ENCODE data around the gene CDIP1. TPM values are rescaled to one million over a fixed set of nuclear protein-coding genes. Genes with fewer than 3 reads are reported as not detected.

Gene CDIP1
- total RNA-seq, 6 experiments from 2014 or later, result 5.0 to 8.3 (median 6.4) TPM

DNA sequence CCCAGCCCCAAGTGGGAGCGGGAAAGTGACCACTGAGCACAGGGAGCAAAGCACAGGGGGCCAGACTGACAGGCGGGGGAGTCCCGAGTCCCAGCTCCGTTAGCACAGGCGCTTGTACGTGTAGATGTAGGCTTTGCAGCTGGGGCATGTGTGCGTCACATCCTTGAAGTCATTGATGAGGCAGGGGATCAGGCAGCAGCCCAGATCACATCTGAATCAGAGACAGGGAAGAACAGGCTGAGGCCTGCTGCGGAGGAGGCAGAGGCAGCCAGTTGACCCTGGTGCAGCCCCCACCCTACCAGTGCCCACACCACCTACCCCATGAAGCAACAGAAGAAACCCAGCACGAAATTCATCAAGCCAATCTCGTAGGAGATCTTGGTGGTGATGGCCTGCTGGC lies 26.1 kb downstream of the CDIP1 start:
- no peak for DNase-seq
- no peak overlapping the region for H3K27ac Mint-ChIP-seq

DNA sequence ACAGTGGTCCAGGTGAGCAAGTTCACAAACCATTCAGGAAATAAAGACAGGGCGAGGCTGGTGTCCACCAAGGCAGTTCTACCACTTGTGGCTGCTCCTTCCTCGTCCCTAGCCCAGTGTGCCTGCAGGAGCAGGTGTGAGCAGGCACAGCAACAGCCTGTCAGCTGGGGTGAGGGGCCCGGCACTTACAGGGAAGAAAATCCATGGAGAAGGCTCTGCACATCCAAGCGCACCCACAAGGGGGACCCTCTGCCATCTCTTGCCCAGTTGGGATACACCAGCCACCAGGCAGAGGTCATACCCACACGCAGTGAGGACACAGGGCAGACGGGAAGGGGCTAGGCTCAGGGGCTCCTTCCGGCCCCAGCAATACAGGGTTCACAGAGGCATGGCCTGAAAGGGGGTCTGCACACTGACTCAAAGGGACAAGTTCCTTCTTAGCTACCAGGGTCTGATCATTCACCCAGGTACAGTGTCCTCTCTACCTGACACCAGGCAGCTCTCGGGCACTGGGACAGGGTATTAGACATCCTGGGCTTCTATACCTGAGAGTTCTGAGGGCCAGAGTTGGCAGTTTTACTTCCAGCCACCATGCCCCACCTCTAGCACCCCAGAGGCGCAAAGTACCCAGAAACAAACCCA lies 27.0 kb downstream of the CDIP1 start:
- no peaks in the 10 kb centered on the region for H3K9me3 Mint-ChIP-seq
- H3K27me3 Mint-ChIP-seq (ENCODE audit: insufficient read depth), result no peaks in the 10 kb centered on the region
- H3K4me1 Mint-ChIP-seq (ENCODE audit: low read depth), result no peaks in the 10 kb centered on the region
- no peak overlapping the region for H3K4me3 Mint-ChIP-seq
- peaks cover 12% of the 10 kb centered on the region for H3K36me3 Mint-ChIP-seq (ENCODE audit: low read depth)
- peak; percentile 13 for DNase-seq
- TF ChIP-seq, protein P1, sequence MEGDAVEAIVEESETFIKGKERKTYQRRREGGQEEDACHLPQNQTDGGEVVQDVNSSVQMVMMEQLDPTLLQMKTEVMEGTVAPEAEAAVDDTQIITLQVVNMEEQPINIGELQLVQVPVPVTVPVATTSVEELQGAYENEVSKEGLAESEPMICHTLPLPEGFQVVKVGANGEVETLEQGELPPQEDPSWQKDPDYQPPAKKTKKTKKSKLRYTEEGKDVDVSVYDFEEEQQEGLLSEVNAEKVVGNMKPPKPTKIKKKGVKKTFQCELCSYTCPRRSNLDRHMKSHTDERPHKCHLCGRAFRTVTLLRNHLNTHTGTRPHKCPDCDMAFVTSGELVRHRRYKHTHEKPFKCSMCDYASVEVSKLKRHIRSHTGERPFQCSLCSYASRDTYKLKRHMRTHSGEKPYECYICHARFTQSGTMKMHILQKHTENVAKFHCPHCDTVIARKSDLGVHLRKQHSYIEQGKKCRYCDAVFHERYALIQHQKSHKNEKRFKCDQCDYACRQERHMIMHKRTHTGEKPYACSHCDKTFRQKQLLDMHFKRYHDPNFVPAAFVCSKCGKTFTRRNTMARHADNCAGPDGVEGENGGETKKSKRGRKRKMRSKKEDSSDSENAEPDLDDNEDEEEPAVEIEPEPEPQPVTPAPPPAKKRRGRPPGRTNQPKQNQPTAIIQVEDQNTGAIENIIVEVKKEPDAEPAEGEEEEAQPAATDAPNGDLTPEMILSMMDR (IDR thresholded peaks at IDR 0.05), result peak; percentile 74
- no peak overlapping the region for H3K27ac Mint-ChIP-seq

More for the DNA sequence above, 26.1 kb downstream of the CDIP1 start:
- H3K27me3 Mint-ChIP-seq (ENCODE audit: insufficient read depth), result no peaks in the 10 kb centered on the region
- TF ChIP-seq, protein P1 (IDR thresholded peaks at IDR 0.05), result no peak
- no peaks in the 10 kb centered on the region for H3K9me3 Mint-ChIP-seq
- peaks cover 11% of the 10 kb centered on the region for H3K36me3 Mint-ChIP-seq (ENCODE audit: low read depth)
- H3K4me1 Mint-ChIP-seq (ENCODE audit: low read depth), result no peaks in the 10 kb centered on the region
- H3K4me3 Mint-ChIP-seq, result no peak overlapping the region

DNA sequence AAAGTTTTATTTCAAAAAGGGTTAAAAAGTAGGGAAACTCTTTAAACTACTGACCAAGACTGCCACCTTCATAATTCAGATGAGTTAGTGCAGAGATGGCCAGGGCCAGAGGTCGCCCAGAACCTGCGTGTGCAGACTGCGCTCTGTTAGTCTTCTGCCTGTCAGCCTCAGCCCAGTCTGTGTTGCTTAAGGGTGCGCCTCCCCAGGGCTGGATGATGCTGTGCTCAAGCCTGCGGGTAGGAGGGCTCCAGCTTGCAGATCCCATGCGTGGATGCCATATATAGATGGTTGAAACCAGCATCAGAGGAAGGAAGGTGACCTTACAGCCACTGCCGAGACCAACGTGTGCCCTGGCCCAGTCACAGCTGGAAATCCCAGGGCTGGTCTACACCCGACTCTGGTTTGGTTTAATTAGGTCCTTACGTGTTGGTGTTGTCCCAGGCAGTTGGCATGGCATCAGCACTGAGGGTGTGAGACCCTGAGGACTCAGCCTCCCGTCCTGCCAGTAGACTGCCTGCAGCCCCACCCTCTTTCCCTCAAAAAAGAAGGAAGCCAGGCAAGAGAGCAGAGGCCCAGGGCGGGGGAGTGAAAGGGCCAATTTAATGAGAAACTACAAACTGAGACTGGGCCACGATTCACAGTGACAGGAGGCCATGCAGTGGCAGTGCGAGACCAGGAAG lies 27.7 kb downstream of the CDIP1 start:
- Mint-ChIP-seq H3K9me3 (no peaks in the 10 kb centered on the region), H3K27ac (no peak overlapping the region), H3K36me3 (ENCODE audit: low read depth) (peaks cover 12% of the 10 kb centered on the region), H3K4me3 (no peak overlapping the region; the same call in 1 of the 2 replicates), H3K27me3 (ENCODE audit: insufficient read depth) (no peaks in the 10 kb centered on the region), H3K4me1 (ENCODE audit: low read depth) (no peaks in the 10 kb centered on the region)
- DNase-seq, result no peak
- TF ChIP-seq, protein P1 (IDR thresholded peaks at IDR 0.05), result no peak

DNA sequence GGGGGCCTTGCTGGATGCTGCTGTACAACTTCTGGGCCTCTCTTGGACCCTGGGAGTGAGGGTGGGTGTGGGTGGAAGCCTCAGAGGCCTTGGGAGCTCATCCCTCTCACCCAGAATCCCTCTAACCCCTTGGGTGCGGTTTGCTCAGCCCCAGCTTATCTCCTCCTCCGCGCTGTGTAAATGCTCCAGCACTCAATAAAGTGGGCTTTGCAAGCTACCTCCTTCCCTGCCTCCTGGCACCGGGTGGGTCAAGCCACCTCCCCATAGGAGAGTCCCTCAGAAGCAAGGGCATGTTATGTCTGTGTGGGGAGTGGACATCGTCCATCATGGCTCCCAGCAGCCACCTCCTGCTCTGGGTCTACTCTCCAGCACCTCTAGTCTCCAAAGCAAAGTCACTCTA lies 28.4 kb downstream of the CDIP1 start:
- Mint-ChIP-seq H3K36me3 (ENCODE audit: low read depth) (peaks cover 12% of the 10 kb centered on the region), H3K27me3 (ENCODE audit: insufficient read depth) (no peaks in the 10 kb centered on the region), H3K9me3 (no peaks in the 10 kb centered on the region), H3K4me1 (ENCODE audit: low read depth) (0 out of 2 replicates have a peak, but pooled peaks cover 1% of the 10 kb centered on the region), H3K27ac (no peak overlapping the region), H3K4me3 (no peak overlapping the region)
- TF ChIP-seq, protein P1 (IDR thresholded peaks at IDR 0.05), result no peak
- no peak for DNase-seq

DNA sequence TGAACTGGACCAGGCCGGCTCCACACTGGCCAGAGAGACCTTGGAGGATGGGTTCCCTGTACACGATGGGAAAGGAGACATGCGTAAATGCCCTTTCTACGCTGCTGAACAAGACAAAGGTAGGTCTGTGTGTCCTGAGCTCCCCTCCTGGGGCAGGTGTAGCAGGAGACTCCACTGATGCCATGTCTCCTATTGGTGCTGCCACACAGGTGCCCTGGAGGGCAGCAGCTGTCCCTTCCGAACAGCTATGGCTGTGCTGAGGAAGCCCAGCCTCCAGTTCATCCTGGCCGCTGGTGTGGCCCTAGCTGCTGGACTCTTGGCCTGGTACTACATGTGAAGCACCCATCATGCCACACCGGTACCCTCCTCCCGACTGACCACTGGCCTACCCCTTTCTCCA lies 29.2 kb downstream of the CDIP1 start:
- Mint-ChIP-seq H3K4me3 (no peak overlapping the region), H3K27me3 (ENCODE audit: insufficient read depth) (no peaks in the 10 kb centered on the region), H3K9me3 (no peaks in the 10 kb centered on the region), H3K4me1 (ENCODE audit: low read depth) (0 out of 2 replicates have a peak, but pooled peaks cover 4% of the 10 kb centered on the region), H3K27ac (no peak overlapping the region), H3K36me3 (ENCODE audit: low read depth) (peaks cover 12% of the 10 kb centered on the region)
- TF ChIP-seq, protein P1 (IDR thresholded peaks at IDR 0.05), result no peak
- DNase-seq, result no peak
